Peyer's patch (tissue), 4 donors: ENCODE results near the gene MERTK. TPM values are rescaled to one million over a fixed set of nuclear protein-coding genes. Genes with fewer than 3 reads are reported as not detected.
"Not testable (repeated sequence)": the region's sequence is repeated elsewhere in the genome, so short reads cannot be mapped to it uniquely, and the experiment has no call there.

Experiments used
- DNase-seq, 3 donors: peaks; one replicate each; pipeline ENCODE4 v3.0.0-alpha.2; 2017 to 2019
- H3K27ac ChIP-seq, 4 donors: fragments of 200-600 bp; sonication (generic); one replicate each; pipeline ENCODE4 v1.5.1; 2016 to 2019
- H3K27me3 ChIP-seq, 2 donors: fragments of 200-600 bp; sonication (generic); one replicate each; pipeline ENCODE4 v1.5.1; 2019
- H3K36me3 ChIP-seq, 3 donors: fragments of 200-600 bp; sonication (generic); one replicate each; pipeline ENCODE4 v1.5.1; 2016 to 2019
- H3K4me1 ChIP-seq, 4 donors: fragments of 200-600 bp; sonication (generic); one replicate each; pipeline ENCODE4 v1.5.1; 2016 to 2019
- H3K4me3 ChIP-seq, 4 donors: fragments of 200-600 bp; sonication (generic); 1 replicate in 3 of 4; 2 replicates in 1 of 4; pipeline ENCODE4 v1.5.1; 2016 to 2019; ENCODE audit warnings: mild to moderate bottlenecking in 1 of 4
- H3K9me3 ChIP-seq, 4 donors: fragments of 200-600 bp; sonication (generic); one replicate each; pipeline ENCODE4 v1.5.1; 2016 to 2019; ENCODE audit warnings: mild to moderate bottlenecking in 1 of 4
- POLR2A ChIP-seq, 2 donors: fragments of 450-650 bp; IDR thresholded peaks; one replicate each; pipeline ENCODE4 v1.5.1; 2017; ENCODE audit warnings: antibody characterized with exemption in 2 of 2, mild to moderate bottlenecking in 2 of 2, moderate library complexity in 2 of 2
- total RNA-seq, 4 donors: library from RNA; depleted of rRNA; stranded (reverse); fragments of >200 nt; gene quantifications; one replicate each; pipeline ENCODE4 v1.1.0, GENCODE V29; 2016
- TF ChIP-seq, protein P1 (sequence below), 6 experiments: fragments of 450-650 bp in 4 of 6; fragments of 200-600 bp in 2 of 6; sonication (generic) in 1 of 6; IDR thresholded peaks; one replicate each; pipeline ENCODE4 v1.5.1; 2017 to 2019; ENCODE audit warnings: antibody characterized with exemption in 6 of 6, mild to moderate bottlenecking in 3 of 6, moderate library complexity in 1 of 6

The MERTK gene
- total RNA-seq, 4 donors from 2014 or later: 8.6 to 56.9 (median 18.5) TPM

DNA sequence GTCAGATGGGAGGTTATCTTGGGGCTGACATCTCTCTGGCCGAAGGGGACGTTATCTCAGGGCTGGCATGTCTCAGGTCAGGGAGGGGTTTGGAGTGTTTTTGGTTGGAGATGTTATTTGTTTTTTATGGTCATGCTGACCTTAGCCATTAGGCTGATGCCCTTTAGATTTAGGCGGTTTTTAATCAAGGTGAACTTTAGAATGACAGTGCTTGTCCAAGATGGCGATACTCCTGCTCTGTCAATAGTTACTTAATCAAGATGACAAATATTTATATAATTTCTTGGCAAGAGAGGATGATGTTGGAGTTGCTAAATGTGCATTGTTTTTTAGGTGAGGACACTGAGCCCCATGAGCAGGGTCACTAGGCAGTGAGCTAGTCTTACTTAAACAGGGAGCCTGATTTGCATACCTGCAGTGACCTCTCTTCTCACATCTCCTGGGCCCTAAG, 34.5 kb downstream of the MERTK start:
- no peak for DNase-seq
- H3K27me3 ChIP-seq: no peaks in the 10 kb centered on the region
- TF ChIP-seq POLR2A (IDR thresholded peaks at IDR 0.05): no peak
- TF ChIP-seq, protein P1, sequence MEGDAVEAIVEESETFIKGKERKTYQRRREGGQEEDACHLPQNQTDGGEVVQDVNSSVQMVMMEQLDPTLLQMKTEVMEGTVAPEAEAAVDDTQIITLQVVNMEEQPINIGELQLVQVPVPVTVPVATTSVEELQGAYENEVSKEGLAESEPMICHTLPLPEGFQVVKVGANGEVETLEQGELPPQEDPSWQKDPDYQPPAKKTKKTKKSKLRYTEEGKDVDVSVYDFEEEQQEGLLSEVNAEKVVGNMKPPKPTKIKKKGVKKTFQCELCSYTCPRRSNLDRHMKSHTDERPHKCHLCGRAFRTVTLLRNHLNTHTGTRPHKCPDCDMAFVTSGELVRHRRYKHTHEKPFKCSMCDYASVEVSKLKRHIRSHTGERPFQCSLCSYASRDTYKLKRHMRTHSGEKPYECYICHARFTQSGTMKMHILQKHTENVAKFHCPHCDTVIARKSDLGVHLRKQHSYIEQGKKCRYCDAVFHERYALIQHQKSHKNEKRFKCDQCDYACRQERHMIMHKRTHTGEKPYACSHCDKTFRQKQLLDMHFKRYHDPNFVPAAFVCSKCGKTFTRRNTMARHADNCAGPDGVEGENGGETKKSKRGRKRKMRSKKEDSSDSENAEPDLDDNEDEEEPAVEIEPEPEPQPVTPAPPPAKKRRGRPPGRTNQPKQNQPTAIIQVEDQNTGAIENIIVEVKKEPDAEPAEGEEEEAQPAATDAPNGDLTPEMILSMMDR (IDR thresholded peaks at IDR 0.05): no peak

DNA sequence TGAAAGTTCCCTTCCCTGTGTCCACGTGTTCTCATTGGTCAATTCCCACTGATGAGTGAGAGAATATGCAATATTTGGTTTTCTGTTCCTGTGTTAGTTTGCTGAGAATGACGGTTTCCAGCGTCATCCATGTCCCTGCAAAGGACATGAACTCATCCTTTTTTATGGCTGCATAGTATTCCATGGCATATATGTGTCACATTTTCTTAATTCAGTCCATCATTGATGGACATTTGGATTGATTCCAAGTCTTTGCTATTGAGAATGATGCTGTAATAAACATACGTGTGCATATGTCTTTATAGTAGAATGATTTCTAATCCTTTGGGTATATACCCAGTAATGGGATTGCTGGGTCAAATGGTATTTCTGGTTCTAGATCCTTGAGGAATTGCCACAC, 35.5 kb downstream of the MERTK start:
- not testable (repeated sequence) for H3K36me3 ChIP-seq, H3K4me1 ChIP-seq, H3K27ac ChIP-seq, H3K9me3 ChIP-seq, H3K4me3 ChIP-seq, H3K27me3 ChIP-seq, DNase-seq

More for the DNA sequence above, 34.5 kb downstream of the MERTK start:
- H3K4me1 ChIP-seq: peaks cover 0 to 5% (median 0%) of the 10 kb centered on the region in 4 donors
- H3K4me3 ChIP-seq: no peak overlapping the region
- no peak overlapping the region for H3K27ac ChIP-seq
- H3K9me3 ChIP-seq: no peaks in the 10 kb centered on the region
- peaks cover 0 to 7% (median 0%) of the 10 kb centered on the region in 3 donors for H3K36me3 ChIP-seq

DNA sequence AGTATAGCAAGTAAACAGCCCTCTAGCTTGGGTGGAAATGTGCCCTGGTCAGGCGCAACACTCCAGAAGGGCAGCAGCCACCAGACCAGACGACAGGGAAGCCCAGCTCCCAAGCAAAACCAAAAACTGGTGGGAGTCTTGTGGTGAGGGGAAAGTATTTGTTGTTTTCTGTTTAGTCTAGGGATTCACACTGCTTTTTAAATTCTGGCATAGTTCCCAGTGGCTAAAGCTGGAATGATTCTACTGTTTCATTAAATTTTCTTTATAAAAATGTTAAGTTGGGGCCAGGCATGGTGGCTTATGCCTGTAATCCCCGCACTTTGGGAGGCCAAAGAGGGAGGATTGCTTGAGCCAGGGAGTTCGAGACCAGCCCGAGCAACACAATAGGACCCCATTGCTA, 38.5 kb downstream of the MERTK start:
- Histone ChIP-seq H3K36me3 (no peaks in the 10 kb centered on the region), H3K9me3 (no peaks in the 10 kb centered on the region), H3K4me1 (no peaks in the 10 kb centered on the region), H3K27me3 (no peaks in the 10 kb centered on the region), H3K27ac (no peak overlapping the region), H3K4me3 (no peak overlapping the region)
- no peak for TF ChIP-seq POLR2A (IDR thresholded peaks at IDR 0.05)
- TF ChIP-seq, protein P1 (IDR thresholded peaks at IDR 0.05): no peak
- no peak for DNase-seq

DNA sequence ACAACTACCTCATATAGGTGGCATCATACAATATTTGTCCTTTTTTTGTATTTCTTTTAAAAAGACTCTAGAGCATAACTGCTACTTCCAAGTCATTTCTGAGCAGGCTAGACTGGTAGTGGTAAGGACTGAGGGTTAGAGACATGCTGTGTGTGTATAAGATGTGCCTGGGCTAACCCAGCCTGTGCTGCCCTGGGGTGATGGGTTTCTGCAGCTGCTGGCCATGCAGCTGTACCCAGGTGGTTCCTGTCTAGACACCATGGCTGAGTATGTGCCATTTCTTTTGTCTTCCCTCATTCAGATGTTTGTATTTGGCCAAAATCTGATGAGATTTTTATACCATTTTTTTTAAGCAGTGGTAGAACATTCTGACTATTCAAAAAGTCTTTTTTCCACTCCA, 40.0 kb downstream of the MERTK start:
- H3K27ac ChIP-seq: no peak overlapping the region
- no peaks in the 10 kb centered on the region for H3K4me1 ChIP-seq
- no peaks in the 10 kb centered on the region for H3K9me3 ChIP-seq
- no peak for DNase-seq
- H3K4me3 ChIP-seq: no peak overlapping the region
- no peaks in the 10 kb centered on the region for H3K36me3 ChIP-seq
- no peaks in the 10 kb centered on the region for H3K27me3 ChIP-seq
- TF ChIP-seq, protein P1 (IDR thresholded peaks at IDR 0.05): no peak
- no peak for TF ChIP-seq POLR2A (IDR thresholded peaks at IDR 0.05)

DNA sequence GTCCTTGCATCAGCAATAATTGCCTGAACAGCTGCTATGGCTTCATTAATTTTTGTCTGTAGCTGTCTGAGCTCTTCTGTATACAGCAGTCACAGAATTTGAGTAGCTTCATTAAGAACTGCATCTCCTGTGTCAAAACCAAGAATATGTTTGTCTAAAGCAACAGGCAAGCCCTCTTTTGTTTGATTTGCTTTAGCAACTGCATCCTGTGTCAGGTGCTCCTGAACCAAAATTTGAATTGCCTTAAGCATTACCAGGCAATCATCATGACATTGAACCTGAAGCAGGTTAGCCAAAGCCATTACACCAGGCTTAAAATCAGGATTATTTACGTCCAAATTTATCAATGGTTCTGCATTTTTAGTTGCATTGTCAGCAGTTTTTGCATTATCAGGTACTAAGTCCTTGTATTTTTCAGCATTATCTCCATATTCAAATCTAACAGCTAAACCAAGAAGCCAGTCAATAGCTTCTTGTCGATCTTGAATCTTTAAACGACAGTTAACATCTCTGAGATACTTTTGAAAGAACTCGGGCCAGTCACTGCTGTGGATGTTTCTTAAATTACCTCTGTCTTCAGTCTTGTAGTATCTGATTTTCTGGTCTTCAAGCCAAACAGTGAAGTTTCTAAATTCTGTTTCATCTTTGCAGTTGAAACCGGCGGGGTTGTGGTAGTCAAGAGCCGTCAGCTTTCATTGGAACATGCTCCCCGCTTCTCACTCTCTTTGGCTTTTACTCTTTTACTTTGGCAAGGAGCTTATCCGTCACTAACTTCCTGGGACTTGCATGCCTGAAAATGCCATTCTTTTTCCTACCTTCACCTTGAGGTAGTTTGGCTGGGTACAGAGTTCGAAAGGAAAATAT, 42.2 kb downstream of the MERTK start:
- TF ChIP-seq, protein P1 (IDR thresholded peaks at IDR 0.05): no peak
- TF ChIP-seq POLR2A (IDR thresholded peaks at IDR 0.05): no peak
- Histone ChIP-seq H3K27ac (no peak overlapping the region), H3K9me3 (no peaks in the 10 kb centered on the region), H3K4me3 (no peak overlapping the region), H3K27me3 (no peaks in the 10 kb centered on the region), H3K4me1 (peaks cover 0 to 6% (median 0%) of the 10 kb centered on the region in 4 donors), H3K36me3 (peaks cover 0 to 2% (median 0%) of the 10 kb centered on the region in 3 donors)
- DNase-seq: no peak

DNA sequence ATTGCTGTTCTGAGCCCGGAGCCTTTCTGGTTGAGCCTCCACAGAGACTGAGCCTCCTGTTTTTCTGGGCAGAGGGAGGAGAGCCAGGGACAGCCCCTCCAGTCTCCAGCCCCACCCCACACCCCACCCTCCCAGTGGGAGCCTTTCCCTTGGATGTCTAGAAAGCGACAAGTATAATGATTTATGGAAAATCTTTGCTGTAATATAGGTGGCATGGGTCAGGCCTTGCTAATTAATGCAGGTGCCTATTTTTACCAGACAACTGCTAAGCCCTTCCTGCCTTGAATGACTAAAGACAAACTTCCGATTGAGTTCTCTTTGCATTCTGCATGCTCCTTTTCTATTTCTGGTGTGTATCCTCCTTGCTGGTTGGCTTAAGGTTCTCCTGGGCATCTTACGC, 43.1 kb downstream of the MERTK start:
- TF ChIP-seq, protein P1 (IDR thresholded peaks at IDR 0.05): no peak
- TF ChIP-seq POLR2A (IDR thresholded peaks at IDR 0.05): no peak
- H3K36me3 ChIP-seq: peaks cover 0 to 5% (median 0%) of the 10 kb centered on the region in 3 donors
- no peaks in the 10 kb centered on the region for H3K9me3 ChIP-seq
- H3K4me1 ChIP-seq: peaks cover 0 to 16% (median 0%) of the 10 kb centered on the region in 4 donors
- H3K27ac ChIP-seq: no peak overlapping the region
- H3K27me3 ChIP-seq: no peaks in the 10 kb centered on the region
- H3K4me3 ChIP-seq: no peak overlapping the region
- no peak for DNase-seq
